ENCODE results near the gene PDK4.
"Not testable (repeated sequence)": the region's sequence is repeated elsewhere in the genome, so short reads cannot be mapped to it uniquely, and the experiment has no call there.

PDK4 gene

DNA sequence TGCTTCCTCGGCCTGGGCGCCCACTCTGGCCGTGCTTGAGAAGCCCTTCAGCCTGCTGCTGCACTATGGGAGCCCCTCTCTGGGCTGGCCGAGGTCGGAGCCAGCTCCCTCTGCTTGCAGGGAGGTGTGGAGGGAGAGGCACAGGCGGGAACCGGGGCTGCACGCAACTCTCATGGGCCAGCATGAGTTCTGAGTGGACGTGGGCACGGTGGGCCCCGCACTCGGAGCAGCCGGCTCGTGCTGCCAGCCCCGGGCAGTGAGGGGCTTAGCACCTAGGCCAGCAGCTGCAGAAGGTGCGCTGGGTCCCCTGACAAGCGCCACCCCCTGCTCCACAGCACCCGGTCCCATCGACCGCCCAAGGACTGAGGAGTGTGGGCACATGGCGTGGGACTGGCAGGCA is 9.0 kb upstream of the PDK4 start:
- no peak for DNase-seq (ENCODE audit: low spot score)
- no peak for FAIRE-seq

DNA sequence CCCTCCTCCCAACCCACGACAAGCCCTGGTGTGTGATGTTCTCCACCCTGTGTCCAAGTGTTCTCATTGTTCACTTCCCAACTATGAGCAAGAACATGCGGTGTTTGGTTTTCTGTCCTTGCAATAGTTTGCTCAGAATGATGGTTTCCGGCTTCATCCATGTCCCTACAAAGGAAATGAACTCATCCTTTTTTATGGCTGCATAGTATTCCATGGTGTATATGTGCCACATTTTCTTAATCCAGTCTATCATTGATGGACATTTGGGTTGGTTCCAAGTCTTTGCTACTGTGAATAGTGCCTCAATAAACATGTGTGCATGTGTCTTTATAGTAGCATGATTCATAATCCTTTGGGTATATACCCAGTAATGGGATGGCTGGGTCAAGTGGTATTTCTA is 8.5 kb upstream of the PDK4 start:
- not testable (repeated sequence) for DNase-seq (ENCODE audit: low spot score); FAIRE-seq

DNA sequence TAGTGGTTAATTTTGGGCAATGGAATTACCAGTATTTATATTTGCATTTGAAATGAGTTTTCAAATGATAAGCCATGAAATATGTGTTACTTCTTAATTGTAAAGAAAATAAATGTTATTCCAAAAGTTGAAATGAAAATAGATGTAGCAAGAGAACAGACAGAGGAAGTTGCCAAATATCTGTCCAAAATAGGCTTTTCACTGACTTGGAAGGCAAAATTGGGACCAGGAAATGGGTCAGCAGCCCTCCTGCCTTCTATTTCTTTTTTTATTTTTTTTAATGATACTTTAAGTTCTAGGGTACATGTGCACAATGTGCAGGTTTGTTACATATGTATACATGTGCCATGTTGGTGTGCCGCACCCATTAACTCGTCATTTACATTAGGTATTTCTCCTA is 8.1 kb upstream of the PDK4 start:
- DNase-seq (ENCODE audit: low spot score); FAIRE-seq: not testable (repeated sequence)

GRCh38 chr7:95602421-95602820 is 6.1 kb upstream of the PDK4 start:
- FAIRE-seq, result no peak
- DNase-seq (ENCODE audit: low spot score), result no peak

DNA sequence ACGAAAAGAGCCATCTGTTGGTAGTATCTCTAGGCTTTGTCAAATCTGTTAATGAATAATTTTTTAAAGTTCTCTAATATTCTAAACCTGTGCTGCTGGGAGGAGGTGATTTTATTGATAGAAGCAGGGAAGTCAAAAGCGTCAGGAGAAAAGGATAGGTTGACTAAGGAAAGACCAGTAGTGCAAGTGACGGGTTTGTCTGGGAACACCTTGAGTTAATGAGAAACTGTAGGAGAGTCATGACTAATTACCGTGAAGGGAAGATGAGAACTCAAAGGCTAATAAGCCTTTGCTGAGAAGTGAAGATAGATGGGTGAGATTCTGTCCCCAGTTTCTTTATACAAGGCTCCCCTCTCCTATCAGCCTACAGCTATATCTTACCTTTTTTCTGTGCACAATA is 5.0 kb upstream of the PDK4 start:
- no peak for FAIRE-seq
- DNase-seq (ENCODE audit: low spot score), result no peak

DNA sequence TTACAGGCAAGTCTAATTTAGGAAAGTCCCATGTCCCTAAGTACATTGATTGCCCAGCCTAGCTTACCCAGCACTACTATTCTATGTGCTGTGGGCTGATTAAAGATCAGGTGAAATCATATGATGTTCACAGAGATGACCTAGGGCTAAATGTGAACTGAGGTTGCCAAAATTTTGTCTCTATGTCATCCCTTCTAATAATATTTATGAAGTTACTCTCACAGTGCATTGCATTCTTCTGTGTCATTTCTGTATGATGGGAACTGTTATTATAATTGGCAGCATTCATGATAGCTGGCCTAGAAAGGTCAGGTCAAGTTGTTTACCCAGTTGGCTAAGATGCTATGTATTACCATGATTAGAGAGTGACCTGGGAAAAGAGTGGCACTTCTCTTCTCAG is 2.8 kb upstream of the PDK4 start:
- DNase-seq (ENCODE audit: low spot score) (no peak), FAIRE-seq (no peak)

DNA sequence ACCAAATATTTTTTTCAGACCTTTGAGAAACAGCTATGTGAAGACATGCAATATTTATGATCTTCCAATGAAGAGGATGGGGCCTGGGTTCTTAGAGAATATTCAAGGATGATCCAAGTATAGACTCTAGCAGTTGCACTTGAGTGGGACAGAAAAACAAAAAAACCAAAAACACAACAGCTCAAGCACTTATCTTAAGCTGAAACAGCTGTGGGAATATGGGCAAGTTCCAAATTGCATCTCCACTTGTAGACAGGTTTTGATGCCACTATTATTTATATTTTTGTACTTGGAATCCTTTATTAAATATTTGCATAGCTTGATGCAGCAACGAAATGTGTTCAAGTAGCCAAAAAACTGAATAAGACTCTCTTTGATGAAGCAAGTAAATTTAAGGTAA is 2.2 kb upstream of the PDK4 start:
- DNase-seq (ENCODE audit: low spot score) (no peak), FAIRE-seq (no peak)

- FAIRE-seq (no peak), DNase-seq (ENCODE audit: low spot score) (no peak)
Observed at GRCh38 chr7:95595746-95596197, 544 bp downstream of the PDK4 start.

GRCh38 chr7:95594185-95594584 is 2.1 kb downstream of the PDK4 start:
- FAIRE-seq (no peak), DNase-seq (ENCODE audit: low spot score) (no peak)

GRCh38 chr7:95593343-95593742 is 3.0 kb downstream of the PDK4 start:
- FAIRE-seq (no peak), DNase-seq (ENCODE audit: low spot score) (no peak)

DNA sequence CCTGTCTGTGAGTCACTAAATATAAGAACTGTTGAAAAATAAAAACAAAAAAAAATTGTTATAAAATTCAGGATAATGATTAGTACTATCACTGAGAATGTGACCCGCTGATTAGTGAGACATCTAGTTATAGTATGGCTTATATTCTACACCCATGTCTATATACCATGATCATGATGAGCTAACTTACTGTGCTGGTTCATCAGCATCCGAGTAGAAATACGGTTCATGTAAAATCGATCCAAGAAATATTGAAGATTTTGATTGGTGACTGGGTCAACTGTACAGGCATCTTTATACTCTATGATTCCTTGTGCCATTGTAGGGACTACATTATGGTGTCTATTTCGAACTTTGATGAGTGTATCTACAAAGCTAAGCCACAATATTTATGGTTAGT is 3.7 kb downstream of the PDK4 start:
- no peak for FAIRE-seq

GRCh38 chr7:95590387-95591248 is 5.7 kb downstream of the PDK4 start:
- DNase-seq (ENCODE audit: low spot score) (no peak), FAIRE-seq (no peak)

More for the DNA sequence above, 3.7 kb downstream of the PDK4 start:
- DNase-seq (ENCODE audit: low spot score), result no peak

- DNase-seq (ENCODE audit: low spot score), result no peak
- FAIRE-seq, result no peak
Observed at GRCh38 chr7:95589766-95590165, 6.5 kb downstream of the PDK4 start.

DNA sequence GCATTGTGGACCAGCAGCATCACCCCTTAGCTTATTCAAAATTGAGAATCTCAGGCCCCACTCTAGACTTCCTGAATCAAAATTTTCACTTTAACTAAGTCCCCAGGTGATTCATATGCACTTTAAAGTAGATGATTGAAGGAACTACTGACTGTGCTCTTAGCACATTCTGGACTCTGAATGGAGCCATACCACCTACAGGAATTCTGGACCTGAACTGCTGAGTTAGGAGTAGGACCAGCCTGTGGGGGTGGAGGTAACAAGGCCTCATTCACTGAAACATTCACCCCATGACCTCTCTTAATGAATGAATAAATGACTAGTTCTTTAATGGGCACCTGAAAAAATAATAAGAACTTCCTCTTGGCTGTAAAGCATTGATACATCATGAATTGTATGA is 7.3 kb downstream of the PDK4 start:
- DNase-seq (ENCODE audit: low spot score) (no peak), FAIRE-seq (no peak)

GRCh38 chr7:95586951-95587301 is 9.4 kb downstream of the PDK4 start:
- FAIRE-seq, result no peak
- no peak for DNase-seq (ENCODE audit: low spot score)

DNA sequence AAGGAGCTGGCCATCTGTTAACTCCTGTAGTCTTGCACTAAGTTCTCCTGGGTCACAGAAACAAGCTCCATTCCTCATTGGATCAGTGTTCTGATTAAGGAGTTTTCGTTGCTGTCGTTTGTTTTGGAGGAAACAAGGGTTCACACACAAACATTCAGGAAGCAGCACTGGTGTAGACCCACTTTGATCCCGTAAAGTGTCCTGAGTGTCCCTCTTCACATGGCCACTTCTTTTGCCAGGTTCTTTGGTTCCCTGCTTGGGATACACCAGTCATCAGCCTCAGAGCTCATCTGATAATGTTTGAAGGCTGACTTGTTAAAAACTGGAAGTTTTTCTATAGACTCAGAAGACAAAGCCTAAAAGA is 10.9 kb downstream of the PDK4 start:
- DNase-seq (ENCODE audit: low spot score) (no peak), FAIRE-seq (no peak)

DNA sequence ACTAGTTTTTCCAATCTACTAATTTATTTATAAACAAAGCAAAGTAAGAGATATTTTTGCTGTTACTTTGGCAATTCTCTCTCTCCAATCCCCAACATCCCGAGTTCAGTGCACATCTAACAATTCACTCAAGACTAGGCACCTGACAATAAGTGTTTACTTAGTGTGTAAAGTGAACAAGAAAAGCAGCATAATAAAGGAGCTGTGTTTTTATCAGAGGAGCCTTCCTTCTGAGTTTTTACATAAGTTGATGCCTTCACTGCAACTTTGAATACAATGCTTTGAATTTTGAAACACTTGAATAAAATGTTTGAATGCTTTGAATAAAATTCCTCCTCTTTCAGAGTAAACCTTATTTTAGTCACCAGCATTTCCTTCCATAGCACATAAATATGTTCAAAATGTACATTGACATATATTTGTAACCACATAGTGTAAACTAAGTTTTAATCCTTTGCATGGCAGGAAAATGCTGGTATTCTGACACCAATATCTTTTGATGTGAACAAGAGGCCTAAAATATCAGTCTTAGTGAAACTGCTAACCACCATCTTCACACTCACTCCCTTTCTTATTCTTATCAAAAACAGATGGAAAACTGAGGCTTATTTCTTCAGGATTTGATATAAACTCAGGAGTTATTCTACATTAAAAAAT is 11.4 kb downstream of the PDK4 start:
- FAIRE-seq, result no peak
- no peak for DNase-seq (ENCODE audit: low spot score)

DNA sequence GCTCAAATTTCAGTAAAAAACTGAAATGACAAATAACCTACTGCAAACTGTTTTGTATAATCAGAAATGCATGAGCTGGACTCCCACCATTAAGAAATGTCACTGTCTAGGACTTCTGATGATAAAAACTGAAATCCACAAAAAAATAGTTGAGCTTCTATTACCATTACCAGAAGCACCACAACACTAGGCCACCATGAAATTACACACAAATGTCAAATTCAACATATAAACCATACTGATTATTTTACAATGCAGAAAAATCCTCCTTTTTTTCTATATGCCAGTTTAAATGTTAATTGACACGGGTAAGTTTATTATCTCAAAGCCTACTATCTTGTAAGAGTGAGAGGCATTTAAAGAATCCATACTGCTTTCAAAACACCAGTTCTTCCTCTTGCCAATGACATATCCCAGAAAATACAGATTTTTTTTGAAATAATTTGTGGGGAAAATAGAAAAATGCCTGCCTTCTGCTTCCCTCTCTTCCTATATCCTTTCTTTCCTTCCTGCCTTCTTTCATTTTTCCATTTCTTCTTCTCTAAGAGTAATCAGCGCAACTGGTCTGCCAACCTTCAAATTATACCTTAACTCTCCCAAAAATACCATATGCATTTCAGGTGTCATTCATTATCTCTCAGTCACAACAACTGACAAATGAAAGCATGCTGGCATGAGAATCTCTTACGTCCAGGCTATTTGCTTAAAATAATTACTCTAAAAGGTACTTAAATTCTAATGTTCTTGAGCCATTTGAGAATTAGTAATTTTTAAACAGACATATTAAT is 12.3 kb downstream of the PDK4 start:
- FAIRE-seq, result no peak

GRCh38 chr7:95582578-95583293 is 13.6 kb downstream of the PDK4 start:
- FAIRE-seq (no peak), DNase-seq (ENCODE audit: low spot score) (no peak)

More for the DNA sequence above, 12.3 kb downstream of the PDK4 start:
- DNase-seq (ENCODE audit: low spot score), result no peak

DNA sequence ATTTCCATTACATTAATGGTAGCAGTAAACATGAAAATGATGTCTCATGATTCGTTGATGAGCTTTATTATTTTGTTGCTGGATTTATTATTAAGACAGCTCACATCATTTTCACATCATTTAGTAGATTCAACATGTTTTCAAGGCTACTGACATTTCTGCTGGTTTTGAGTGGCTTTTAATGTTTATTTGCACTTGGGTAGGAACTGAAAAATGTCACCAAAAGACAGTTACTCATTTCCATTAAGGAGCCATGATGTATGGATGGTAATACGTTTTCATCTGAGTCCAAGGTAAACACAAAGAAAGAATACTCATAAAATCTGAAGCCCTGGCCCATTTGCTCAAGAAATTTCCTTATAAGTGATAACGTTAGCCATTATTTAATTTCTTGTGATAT is 14.8 kb downstream of the PDK4 start:
- FAIRE-seq (no peak), DNase-seq (ENCODE audit: low spot score) (no peak)

- DNase-seq (ENCODE audit: low spot score) (no peak), FAIRE-seq (no peak)
Observed at GRCh38 chr7:95579318-95579717, 17.0 kb downstream of the PDK4 start.
